ENCODE results near the gene PTRHD1. TPM values are rescaled to one million over a fixed set of nuclear protein-coding genes. Genes with fewer than 3 reads are reported as not detected.
A peak's percentile ranks its signal among the peaks of the same experiment; 100 is the strongest.
"Not testable (repeated sequence)": the region's sequence is repeated elsewhere in the genome, so short reads cannot be mapped to it uniquely, and the experiment has no call there.

PTRHD1 gene
- total RNA-seq, 2 donors from 2014 or later: 19.4 to 30.0 TPM

DNA sequence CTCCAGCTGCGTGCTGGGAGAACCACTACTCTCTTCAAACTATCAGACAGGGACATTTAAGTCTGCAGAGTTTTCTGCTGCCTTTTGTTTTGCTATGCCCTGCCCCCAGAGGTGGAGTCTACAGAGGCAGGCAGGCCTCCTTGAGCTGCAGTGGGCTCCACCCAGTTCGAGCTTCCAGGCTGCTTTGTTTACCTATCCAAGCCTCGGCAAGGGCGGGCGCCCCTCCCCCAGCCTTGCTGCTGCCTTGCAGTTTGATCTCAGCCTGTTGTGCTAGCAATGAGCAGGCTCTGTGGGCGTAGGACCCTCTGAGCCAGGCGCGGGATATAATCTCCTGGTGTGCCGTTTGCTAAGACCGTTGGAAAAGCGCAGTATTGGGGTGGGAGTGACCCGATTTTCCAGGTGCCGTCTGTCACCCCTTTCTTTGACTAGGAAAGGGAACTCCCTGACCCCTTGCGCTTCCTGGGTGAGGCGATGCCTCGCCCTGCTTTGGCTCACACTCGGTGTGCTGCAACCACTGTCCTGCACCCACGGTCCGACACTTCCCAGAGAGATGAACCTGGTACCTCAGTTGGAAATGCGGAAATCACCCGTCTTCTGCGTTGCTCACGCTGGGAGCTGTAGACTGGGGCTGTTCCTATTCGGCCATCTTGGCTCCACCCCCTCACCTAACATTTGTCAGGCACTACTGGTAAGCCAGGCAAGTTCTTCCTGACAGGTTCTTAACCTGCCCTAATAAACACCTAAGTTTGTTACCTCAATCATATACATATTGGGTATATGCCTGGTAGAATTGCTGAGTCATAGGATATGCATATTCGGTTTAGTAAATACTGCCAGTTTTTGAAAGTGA, 12.8 kb upstream of the PTRHD1 start:
- Mint-ChIP-seq H3K27ac (peak overlapping the region; percentile 16), H3K36me3 (ENCODE audit: low read depth) (peaks cover 77% of the 10 kb centered on the region), H3K4me1 (peaks cover 28% of the 10 kb centered on the region)
- not testable (repeated sequence) for H3K27me3 Mint-ChIP-seq; H3K9me3 Mint-ChIP-seq; ATAC-seq (replicated peaks); H3K4me3 Mint-ChIP-seq

- peaks cover 84% of the 10 kb centered on the region for H3K36me3 Mint-ChIP-seq (ENCODE audit: low read depth)
- not testable (repeated sequence) for H3K27me3 Mint-ChIP-seq; H3K4me3 Mint-ChIP-seq; H3K9me3 Mint-ChIP-seq; ATAC-seq (replicated peaks); H3K27ac Mint-ChIP-seq
- H3K4me1 Mint-ChIP-seq: peaks cover 27% of the 10 kb centered on the region
These were observed 7.3 kb upstream of the PTRHD1 start for GRCh38 chr2:24800487-24800886.

- H3K27ac Mint-ChIP-seq: no peak overlapping the region
- H3K27me3 Mint-ChIP-seq: no peaks in the 10 kb centered on the region
- H3K4me3 Mint-ChIP-seq: no peak overlapping the region
- peaks cover 18% of the 10 kb centered on the region for H3K4me1 Mint-ChIP-seq
- no peaks in the 10 kb centered on the region for H3K9me3 Mint-ChIP-seq
- no peak for ATAC-seq (replicated peaks)
- H3K36me3 Mint-ChIP-seq (ENCODE audit: low read depth): peaks cover 82% of the 10 kb centered on the region
These were observed 4.5 kb upstream of the PTRHD1 start for GRCh38 chr2:24797644-24798043.

GRCh38 chr2:24793761-24794435, 707 bp upstream of the PTRHD1 start:
- H3K9me3 Mint-ChIP-seq: no peaks in the 10 kb centered on the region

GRCh38 chr2:24792542-24792873, 683 bp downstream of the PTRHD1 start:
- Mint-ChIP-seq H3K9me3 (no peaks in the 10 kb centered on the region), H3K4me1 (peaks cover 11% of the 10 kb centered on the region), H3K36me3 (ENCODE audit: low read depth) (peaks cover 47% of the 10 kb centered on the region), H3K4me3 (peak overlapping the region; percentile 96), H3K27ac (peak overlapping the region; percentile 99), H3K27me3 (no peaks in the 10 kb centered on the region)
- ATAC-seq (replicated peaks): no peak

More at GRCh38 chr2:24793761-24794435, 707 bp upstream of the PTRHD1 start:
- no peaks in the 10 kb centered on the region for H3K27me3 Mint-ChIP-seq
- peak overlapping the region; percentile 96 for H3K4me3 Mint-ChIP-seq
- ATAC-seq (replicated peaks): no peak
- peak overlapping the region; percentile 99 for H3K27ac Mint-ChIP-seq
- peaks cover 58% of the 10 kb centered on the region for H3K36me3 Mint-ChIP-seq (ENCODE audit: low read depth)
- peaks cover 18% of the 10 kb centered on the region for H3K4me1 Mint-ChIP-seq

DNA sequence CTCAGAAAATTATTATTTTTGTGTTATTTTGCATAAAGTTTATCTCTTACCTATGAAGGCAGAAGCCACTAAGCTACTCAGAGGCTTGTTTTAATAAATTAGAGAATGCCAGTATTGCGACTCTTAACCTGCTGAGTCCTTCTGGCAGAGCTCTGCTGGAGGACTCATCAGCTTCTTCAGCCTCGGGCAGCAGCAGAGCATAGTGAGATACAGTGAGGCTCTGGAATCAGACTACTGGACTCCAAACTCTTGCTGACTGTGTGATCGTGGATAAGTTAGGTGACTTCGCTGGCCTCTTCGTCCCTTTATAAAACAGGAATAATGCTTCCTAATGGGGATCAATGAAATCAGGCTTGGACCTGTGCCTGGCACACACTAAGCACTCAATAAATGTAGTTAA, 1.7 kb downstream of the PTRHD1 start:
- peaks cover under 1% of the 10 kb centered on the region for H3K4me1 Mint-ChIP-seq
- H3K4me3 Mint-ChIP-seq: no peak overlapping the region
- no peaks in the 10 kb centered on the region for H3K9me3 Mint-ChIP-seq
- no peak overlapping the region for H3K27ac Mint-ChIP-seq
- ATAC-seq (replicated peaks): no peak
- no peaks in the 10 kb centered on the region for H3K27me3 Mint-ChIP-seq
- peaks cover 39% of the 10 kb centered on the region for H3K36me3 Mint-ChIP-seq (ENCODE audit: low read depth)

- no peak overlapping the region for H3K27ac Mint-ChIP-seq
- H3K9me3 Mint-ChIP-seq: no peaks in the 10 kb centered on the region
- H3K4me3 Mint-ChIP-seq: no peak overlapping the region
- no peak for ATAC-seq (replicated peaks)
- H3K27me3 Mint-ChIP-seq: no peaks in the 10 kb centered on the region
- no peaks in the 10 kb centered on the region for H3K4me1 Mint-ChIP-seq
- H3K36me3 Mint-ChIP-seq (ENCODE audit: low read depth): peaks cover 22% of the 10 kb centered on the region
These were observed 4.4 kb downstream of the PTRHD1 start for GRCh38 chr2:24788816-24789215.

DNA sequence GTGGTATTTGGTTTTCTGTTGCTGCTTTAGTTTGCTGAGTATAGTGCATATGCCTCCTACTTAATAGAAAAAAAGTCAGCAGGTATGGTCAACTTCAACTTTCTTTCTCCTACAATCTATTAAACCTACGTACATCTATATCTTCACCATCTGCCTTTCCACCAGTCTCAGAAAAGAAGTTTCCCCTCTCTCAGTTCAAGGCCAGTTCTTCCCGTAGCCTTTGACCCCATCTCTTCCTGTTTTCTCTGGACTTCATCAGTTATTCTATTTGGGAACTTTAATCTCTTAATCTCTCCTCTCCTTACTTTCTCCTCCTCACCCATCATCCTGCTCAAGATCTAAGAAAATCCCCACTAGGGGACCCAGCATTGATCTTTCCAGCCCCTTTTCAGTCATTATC, 5.7 kb downstream of the PTRHD1 start:
- no peak for ATAC-seq (replicated peaks)
- H3K4me3 Mint-ChIP-seq: no peak overlapping the region
- H3K4me1 Mint-ChIP-seq: no peaks in the 10 kb centered on the region
- H3K27me3 Mint-ChIP-seq: no peaks in the 10 kb centered on the region
- no peaks in the 10 kb centered on the region for H3K9me3 Mint-ChIP-seq
- H3K36me3 Mint-ChIP-seq (ENCODE audit: low read depth): peaks cover 11% of the 10 kb centered on the region
- no peak overlapping the region for H3K27ac Mint-ChIP-seq

DNA sequence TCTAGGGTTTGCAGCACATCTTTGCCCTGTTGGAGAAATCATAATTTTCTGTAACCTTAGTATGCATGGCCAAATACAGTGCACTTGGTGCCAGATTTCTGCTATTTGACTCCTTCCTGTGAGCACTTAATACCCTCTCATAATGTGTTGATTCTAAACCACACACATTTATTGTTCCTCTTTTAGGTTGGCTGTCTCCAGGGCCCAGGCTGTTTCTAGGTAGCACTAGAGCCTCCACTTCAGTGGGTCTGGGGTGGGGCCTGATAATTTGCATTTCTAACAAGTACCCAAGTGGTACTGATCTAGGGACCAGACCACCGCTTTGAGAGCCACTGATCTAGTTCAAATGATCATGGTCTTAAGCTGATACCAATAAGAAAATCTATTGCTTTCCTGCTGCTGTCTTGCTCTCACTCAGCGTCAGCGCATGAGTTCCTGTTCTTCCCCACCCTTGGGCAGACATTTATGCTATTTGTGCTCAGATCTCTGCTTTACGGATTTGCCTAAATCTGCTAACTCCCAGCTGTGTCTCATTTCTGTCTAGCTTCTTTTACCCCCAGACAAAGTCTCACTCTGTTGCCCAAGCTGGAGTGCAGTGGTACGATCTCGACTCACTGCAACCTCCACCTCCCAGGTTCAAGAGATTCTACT, 7.4 kb downstream of the PTRHD1 start:
- H3K9me3 Mint-ChIP-seq: peaks cover under 1% of the 10 kb centered on the region
- H3K4me3 Mint-ChIP-seq: no peak overlapping the region
- no peaks in the 10 kb centered on the region for H3K4me1 Mint-ChIP-seq
- no peak for ATAC-seq (replicated peaks)
- peaks cover 2% of the 10 kb centered on the region for H3K27me3 Mint-ChIP-seq
- H3K27ac Mint-ChIP-seq: no peak overlapping the region
- peaks cover 11% of the 10 kb centered on the region for H3K36me3 Mint-ChIP-seq (ENCODE audit: low read depth)

GRCh38 chr2:24783641-24784040, 9.6 kb downstream of the PTRHD1 start:
- peaks cover under 1% of the 10 kb centered on the region for H3K36me3 Mint-ChIP-seq (ENCODE audit: low read depth)
- H3K27ac Mint-ChIP-seq: no peak overlapping the region
- no peaks in the 10 kb centered on the region for H3K4me1 Mint-ChIP-seq
- peaks cover 5% of the 10 kb centered on the region for H3K9me3 Mint-ChIP-seq
- ATAC-seq (replicated peaks): no peak
- no peak overlapping the region for H3K4me3 Mint-ChIP-seq
- peaks cover 4% of the 10 kb centered on the region for H3K27me3 Mint-ChIP-seq

GRCh38 chr2:24779116-24779515, 14.1 kb downstream of the PTRHD1 start:
- H3K27ac Mint-ChIP-seq: no peak overlapping the region
- no peaks in the 10 kb centered on the region for H3K36me3 Mint-ChIP-seq (ENCODE audit: low read depth)
- peaks cover 3% of the 10 kb centered on the region for H3K4me1 Mint-ChIP-seq
- ATAC-seq (replicated peaks): no peak
- peaks cover 4% of the 10 kb centered on the region for H3K27me3 Mint-ChIP-seq
- no peak overlapping the region for H3K4me3 Mint-ChIP-seq
- peaks cover 5% of the 10 kb centered on the region for H3K9me3 Mint-ChIP-seq

GRCh38 chr2:24774373-24774772, 18.8 kb downstream of the PTRHD1 start:
- no peak overlapping the region for H3K4me3 Mint-ChIP-seq
- no peaks in the 10 kb centered on the region for H3K27me3 Mint-ChIP-seq
- no peak overlapping the region for H3K27ac Mint-ChIP-seq
- no peaks in the 10 kb centered on the region for H3K9me3 Mint-ChIP-seq
- peaks cover 12% of the 10 kb centered on the region for H3K36me3 Mint-ChIP-seq (ENCODE audit: low read depth)
- peaks cover 3% of the 10 kb centered on the region for H3K4me1 Mint-ChIP-seq
- no peak for ATAC-seq (replicated peaks)

- ATAC-seq (replicated peaks): no peak
- no peaks in the 10 kb centered on the region for H3K27me3 Mint-ChIP-seq
- H3K9me3 Mint-ChIP-seq: no peaks in the 10 kb centered on the region
- no peak overlapping the region for H3K27ac Mint-ChIP-seq
- peaks cover 36% of the 10 kb centered on the region for H3K36me3 Mint-ChIP-seq (ENCODE audit: low read depth)
- peaks cover 3% of the 10 kb centered on the region for H3K4me1 Mint-ChIP-seq
- no peak overlapping the region for H3K4me3 Mint-ChIP-seq
These were observed 21.2 kb downstream of the PTRHD1 start for GRCh38 chr2:24771764-24772586.

DNA sequence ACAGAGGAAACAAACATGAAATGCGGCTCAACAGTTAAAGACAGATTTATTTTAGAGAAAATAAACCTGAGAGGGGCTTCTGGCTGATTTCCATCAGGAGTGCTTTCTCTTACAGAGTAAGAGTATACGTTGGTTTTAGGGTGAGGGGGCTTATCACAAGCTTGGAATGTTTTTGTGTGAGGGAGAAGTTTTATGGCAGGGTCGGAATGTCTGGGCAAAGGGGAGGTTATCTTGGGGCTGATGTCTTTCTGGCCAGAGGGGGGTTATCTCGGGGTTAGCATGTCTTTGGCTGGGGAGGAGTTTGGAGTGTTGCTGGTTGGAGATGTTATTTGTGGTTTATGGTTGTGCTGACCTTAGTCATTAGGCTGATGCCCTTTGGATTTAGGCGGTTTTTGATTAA, 22.1 kb downstream of the PTRHD1 start:
- H3K4me3 Mint-ChIP-seq: no peak overlapping the region
- peaks cover 45% of the 10 kb centered on the region for H3K36me3 Mint-ChIP-seq (ENCODE audit: low read depth)
- H3K4me1 Mint-ChIP-seq: peaks cover 7% of the 10 kb centered on the region
- H3K9me3 Mint-ChIP-seq: no peaks in the 10 kb centered on the region
- no peak for ATAC-seq (replicated peaks)
- peak overlapping the region; percentile 9 for H3K27ac Mint-ChIP-seq
- H3K27me3 Mint-ChIP-seq: no peaks in the 10 kb centered on the region
